ENCODE measurements around the gene CDK16.
"Not testable (repeated sequence)": the region's sequence is repeated elsewhere in the genome, so short reads cannot be mapped to it uniquely, and the experiment has no call there.

Gene CDK16

GRCh38 chrX:47250017-47250347, 31.5 kb downstream of the CDK16 start:
- DNase-seq (ENCODE audit: low read depth): no peak

- DNase-seq (ENCODE audit: low read depth): not testable (repeated sequence)
Observed at GRCh38 chrX:47257620-47258019, 39.1 kb downstream of the CDK16 start.

GRCh38 chrX:47264483-47265173, 46.1 kb downstream of the CDK16 start:
- DNase-seq (ENCODE audit: low read depth): no peak

GRCh38 chrX:47266643-47267042, 48.2 kb downstream of the CDK16 start:
- DNase-seq (ENCODE audit: low read depth): no peak

DNA sequence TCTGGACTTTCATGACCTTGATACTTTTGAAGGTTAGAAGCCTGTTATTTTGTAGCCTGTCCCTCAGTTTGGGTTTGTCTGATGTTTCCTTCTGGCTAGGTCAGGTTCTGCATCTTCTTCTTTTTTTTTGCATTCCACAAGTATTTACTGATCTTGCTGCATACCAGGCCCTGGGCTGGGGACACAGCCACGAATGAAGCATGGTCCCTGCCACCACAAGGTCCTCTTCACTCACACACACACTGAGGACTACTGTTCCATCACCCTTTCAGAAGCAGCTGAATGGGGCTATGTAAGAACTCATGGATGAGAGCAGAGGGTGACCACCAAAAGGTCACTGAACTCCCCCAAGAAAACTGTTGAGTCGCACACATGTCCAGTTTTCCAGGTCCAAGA, 53.5 kb downstream of the CDK16 start:
- no peak for DNase-seq (ENCODE audit: low read depth)

DNA sequence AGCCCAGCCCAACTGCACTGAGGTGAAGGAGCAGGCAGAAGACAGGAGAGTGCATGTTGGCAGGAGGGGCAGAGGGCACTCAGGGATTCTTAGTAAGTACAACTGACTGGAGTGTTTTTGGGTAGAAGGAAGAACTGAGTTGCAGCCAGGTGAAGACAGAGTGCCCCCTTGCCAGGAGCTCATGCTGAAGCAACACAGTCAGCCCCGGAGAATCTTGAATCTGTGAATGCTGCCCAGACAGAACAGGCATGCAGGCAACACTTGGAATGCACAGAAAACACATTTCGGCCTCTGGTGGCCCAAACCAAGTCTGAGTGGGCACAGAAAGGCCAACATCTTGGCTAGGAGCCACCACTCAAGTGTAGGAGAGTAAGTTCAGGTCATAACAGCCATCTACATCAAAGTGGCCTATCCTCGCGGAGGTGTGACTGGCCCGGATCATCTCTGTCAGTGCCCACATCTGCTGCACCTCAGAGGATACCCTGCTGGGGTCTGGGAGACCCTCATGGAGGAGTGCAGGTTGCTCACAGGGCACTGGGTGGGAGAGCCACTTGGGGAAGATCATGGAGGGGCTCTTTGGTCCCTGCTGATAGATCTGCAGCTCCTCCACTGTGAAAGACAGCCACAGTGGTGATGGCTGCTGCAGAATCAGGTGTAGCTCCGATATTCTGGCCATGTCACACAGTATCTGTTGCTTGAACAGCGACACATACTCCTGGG, 54.7 kb downstream of the CDK16 start:
- DNase-seq (ENCODE audit: low read depth): no peak

DNA sequence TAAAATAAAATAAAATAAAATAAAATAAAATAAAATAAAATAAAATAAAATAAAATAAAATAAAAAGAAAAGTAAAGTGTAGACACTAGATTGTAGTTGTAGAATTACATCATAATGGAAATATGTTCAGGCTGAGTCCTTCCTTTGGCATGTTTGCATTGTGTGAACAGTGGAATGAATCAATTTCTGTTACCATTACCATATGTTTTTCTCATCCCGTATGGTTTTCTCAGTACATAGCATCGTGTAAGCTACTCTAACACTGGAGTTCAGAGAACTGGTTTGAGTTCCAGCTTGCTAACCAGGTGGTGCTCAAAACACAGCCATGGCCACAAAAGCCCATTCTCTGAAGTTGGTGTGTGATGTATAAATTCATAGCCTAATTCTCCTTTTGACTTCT, 60.2 kb downstream of the CDK16 start:
- peak; percentile 40 for DNase-seq (ENCODE audit: low read depth)

Measured in fibroblast of gingiva (primary cell).